Transverse colon (tissue), 4 donors: ENCODE data around the gene BSDC1. TPM values are rescaled to one million over a fixed set of nuclear protein-coding genes. Genes with fewer than 3 reads are reported as not detected.

ENCODE experiments used
- DNase-seq: peaks from one replicate; pipeline ENCODE4 v3.0.0-alpha.2; 2019
- H3K27ac ChIP-seq, 4 donors: fragments of 200-600 bp; sonication (generic); 2 replicates each; pipeline ENCODE4 v1.5.1; 2016 to 2018; ENCODE audit warnings: inconsistent platforms in 4 of 4
- H3K27me3 ChIP-seq: fragments of 200-600 bp; sonication (generic); 2 replicates; pipeline ENCODE4 v1.5.1; 2017; ENCODE audit warnings: inconsistent platforms
- H3K36me3 ChIP-seq, 4 donors: fragments of 200-600 bp; sonication (generic); 2 replicates each; pipeline ENCODE4 v1.5.1; 2017 to 2019; ENCODE audit warnings: inconsistent platforms in 4 of 4
- H3K4me1 ChIP-seq, 4 donors: fragments of 200-600 bp; sonication (generic); 2 replicates each; pipeline ENCODE4 v1.5.1; 2017 to 2020; ENCODE audit warnings: inconsistent platforms in 4 of 4
- H3K4me3 ChIP-seq, 4 donors: fragments of 200-600 bp; sonication (generic); 1 replicate in 1 of 4; 2 replicates in 3 of 4; pipeline versions ENCODE4 v1.5.1 to v1.6.1; 2017 to 2019; ENCODE audit warnings: inconsistent platforms in 4 of 4
- H3K9me3 ChIP-seq, 2 donors: fragments of 200-600 bp; sonication (generic); 2 replicates each; pipeline ENCODE4 v1.5.1; 2017 to 2019; ENCODE audit warnings: inconsistent platforms in 2 of 2
- CTCF ChIP-seq, 5 experiments: fragments of 200-600 bp in 3 of 5; fragments of 450-650 bp in 2 of 5; sonication (generic) in 3 of 5; IDR thresholded peaks; 1 replicate in 2 of 5; 2 replicates in 3 of 5; pipeline ENCODE4 v1.5.1; 2016 to 2017; ENCODE audit warnings: antibody characterized with exemption in 5 of 5, inconsistent platforms in 3 of 5, mild to moderate bottlenecking in 2 of 5, moderate library complexity in 1 of 5
- EP300 ChIP-seq: sonication (generic); formaldehyde crosslinking; IDR thresholded peaks from one replicate; pipeline ENCODE4 v1.6.1; 2017; ENCODE audit warnings: antibody characterized with exemption, low read depth
- POLR2A ChIP-seq: fragments of 450-650 bp; IDR thresholded peaks from one replicate; pipeline ENCODE4 v1.6.1; 2016; ENCODE audit warnings: antibody characterized with exemption, mild to moderate bottlenecking, moderate library complexity
- POLR2AphosphoS5 ChIP-seq, 3 donors: sonication (generic); formaldehyde crosslinking; IDR thresholded peaks; one replicate each; pipeline ENCODE4 v1.6.1; 2016; ENCODE audit warnings: antibody characterized with exemption in 3 of 3
- WGBS, 2 donors: methylation state at CpG; one replicate each; pipeline ENCODE4 v1.1.5; 2018; ENCODE audit warnings: low coverage in 1 of 2; 5-methylcytosine and 5-hydroxymethylcytosine counted together
- in situ Hi-C, 4 donors: fragments of 200-750 bp; cut with MboI; loops; one replicate each; pipeline versions ENCODE4 v1.15.0 to v1.15.1; 2017; ENCODE audit warnings: low sequenced_read_pairs in 3 of 4, low pct_ligation_motif_present in 1 of 4, low pct_unique_long_range_greater_than_20kb in 1 of 4
- intact Hi-C: fragments of 100-400 bp; cut with DNase I; formaldehyde crosslinking; loops from one replicate; pipeline ENCODE4 v1.15.1; 2023; ENCODE audit warnings: low total_unique reads
- total RNA-seq, 4 donors: library from RNA; depleted of rRNA; stranded (reverse); fragments of >200 nt; gene quantifications; one replicate each; pipeline ENCODE4 v1.1.0, GENCODE V29; 2016

BSDC1 gene
- total RNA-seq, 4 donors from 2014 or later: 94.8 to 140 (median 117) TPM

GRCh38 chr1:32362474-32363313 is 31.5 kb downstream of the BSDC1 start, which contains the start of the genes FAM229A and TSSK3:
Gene FAM229A, minus strand, starts transcription at chr1:32362485. Its CDS starts 394 bp downstream, at chr1:32362091.
Gene TSSK3, plus strand, starts transcription at chr1:32362539. Its CDS starts 163 bp downstream, at chr1:32362702.
- H3K27ac ChIP-seq: peak within 1 kb of the TSS in 2 of 4 donors; percentile 20 to 57
- no peak for DNase-seq
- no peaks in the 10 kb centered on the region for H3K27me3 ChIP-seq
- peaks cover 14 to 17% (median 15%) of the 10 kb centered on the region in 4 donors for H3K4me1 ChIP-seq
- WGBS, 2 donors: 75 to 83% methylated on average over 13 to 17 of the region's 17 CpGs
- peak within 1 kb of the TSS; percentile 21 to 54 (median 40) for H3K4me3 ChIP-seq
- H3K9me3 ChIP-seq: no peaks in the 10 kb centered on the region
- in situ Hi-C loops (no loop called here), intact Hi-C loops (no loop called here)
- TF ChIP-seq POLR2AphosphoS5 (IDR thresholded peaks at IDR 0.05) (no peak), POLR2A (no peak), EP300 (no peak), CTCF (IDR thresholded peaks at IDR 0.05) (no peak)
- H3K36me3 ChIP-seq: peaks cover 0 to 29% (median 6%) of the 10 kb centered on the region in 4 donors

GRCh38 chr1:32361674-32362473 is 32.4 kb downstream of the BSDC1 start:
- Histone ChIP-seq H3K4me1 (peaks cover 14 to 17% (median 15%) of the 10 kb centered on the region in 4 donors), H3K27me3 (no peaks in the 10 kb centered on the region), H3K9me3 (no peaks in the 10 kb centered on the region), H3K36me3 (peaks cover 0 to 21% (median 5%) of the 10 kb centered on the region in 4 donors), H3K4me3 (peak overlapping the region; percentile 21 to 54 (median 40)), H3K27ac (peak overlapping the region in 2 of 4 donors; percentile 20 to 57)
- peak in 3 of 5 experiments; percentile 28 to 38 (median 31) for TF ChIP-seq CTCF (IDR thresholded peaks at IDR 0.05)
- no peak for TF ChIP-seq EP300
- TF ChIP-seq POLR2AphosphoS5 (IDR thresholded peaks at IDR 0.05): peak in 2 of 3 donors; percentile 12 to 18
- TF ChIP-seq POLR2A: no peak
- DNase-seq: peak; percentile 45
- in situ Hi-C loops (no loop called here), intact Hi-C loops (no loop called here)
- WGBS, 2 donors: 0% methylated on average over 13 of the region's 91 CpGs; no CpG with 5 or more reads in 1 of the 2 donors

- no peaks in the 10 kb centered on the region for H3K27me3 ChIP-seq
- H3K4me1 ChIP-seq: peaks cover 14 to 17% (median 15%) of the 10 kb centered on the region in 4 donors
- no peak for DNase-seq
- WGBS, 2 donors: 87% methylated on average over 3 of the region's 35 CpGs; no CpG with 5 or more reads in 1 of the 2 donors
- peaks cover 0 to 15% (median 4%) of the 10 kb centered on the region in 4 donors for H3K36me3 ChIP-seq
- in situ Hi-C loops: no loop called here
- no peak for TF ChIP-seq EP300
- no peak for TF ChIP-seq POLR2AphosphoS5 (IDR thresholded peaks at IDR 0.05)
- no peak for TF ChIP-seq POLR2A
- no peak for TF ChIP-seq CTCF (IDR thresholded peaks at IDR 0.05)
- peak overlapping the region in 1 of 4 donors; percentile 57 for H3K27ac ChIP-seq
- peak overlapping the region in 2 of 4 donors; percentile 47 to 54 for H3K4me3 ChIP-seq
- intact Hi-C loops: no loop called here
- H3K9me3 ChIP-seq: no peaks in the 10 kb centered on the region
Observed at GRCh38 chr1:32361308-32361673, 33.0 kb downstream of the BSDC1 start.

GRCh38 chr1:32358435-32358834 is 35.8 kb downstream of the BSDC1 start:
- WGBS, 2 donors: 62 to 83% methylated on average over 1 to 3 of the region's 3 CpGs
- Histone ChIP-seq H3K9me3 (no peaks in the 10 kb centered on the region), H3K27ac (no peak overlapping the region), H3K27me3 (no peaks in the 10 kb centered on the region), H3K4me1 (peaks cover 17 to 19% (median 18%) of the 10 kb centered on the region in 4 donors), H3K4me3 (no peak overlapping the region), H3K36me3 (peaks cover 0 to 1% (median 0%) of the 10 kb centered on the region in 4 donors)
- in situ Hi-C loops: no loop called here
- no peak for DNase-seq
- TF ChIP-seq CTCF (IDR thresholded peaks at IDR 0.05): no peak
- peak in 1 of 3 donors; percentile 6 for TF ChIP-seq POLR2AphosphoS5 (IDR thresholded peaks at IDR 0.05)
- intact Hi-C loops: no loop called here
